CD4-positive, alpha-beta T cell treated with Interleukin-17A for 4 hours (primary cell): ENCODE data around the gene MAGEF1.

Experiments
- DNase-seq: peaks from one replicate; pipeline ENCODE4 v3.0.0-alpha.2; 2020; ENCODE audit warnings: mixed read lengths

Gene MAGEF1

GRCh38 chr3:184688251-184688881, 23.5 kb downstream of the MAGEF1 start:
- DNase-seq, result no peak

DNA sequence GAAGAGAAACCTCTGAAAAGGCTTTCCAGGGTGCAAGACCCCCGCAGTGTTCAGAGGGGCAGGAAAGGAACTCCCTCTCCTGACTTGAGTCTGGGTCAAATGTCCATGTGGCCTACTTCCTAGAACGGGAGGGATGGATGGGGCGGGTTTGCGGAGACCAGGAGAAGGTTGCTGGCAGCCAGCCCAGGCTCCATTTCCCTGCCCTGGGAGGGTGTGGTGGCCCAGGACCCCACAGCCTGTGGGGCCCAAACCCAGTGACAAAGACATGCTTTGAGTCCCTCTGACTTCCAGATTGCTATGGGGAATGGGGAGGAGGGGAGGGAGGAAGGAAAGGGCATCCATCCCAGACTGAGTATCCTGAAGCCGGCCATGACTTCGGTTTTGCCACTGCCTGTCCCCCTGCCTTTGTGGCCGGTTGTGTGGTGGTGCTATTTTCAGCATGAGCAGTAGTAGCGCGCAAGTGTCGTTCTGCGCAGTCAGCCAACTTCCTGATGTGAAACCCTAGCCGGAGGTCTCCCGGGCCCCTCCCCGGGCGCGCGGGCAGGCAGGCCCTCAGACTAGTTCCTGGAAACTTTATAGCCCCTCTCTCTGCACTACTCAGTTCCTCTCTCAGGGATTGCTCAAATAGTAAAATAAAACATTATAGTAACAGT, 24.4 kb downstream of the MAGEF1 start:
- no peak for DNase-seq

- no peak for DNase-seq
These were observed 26.2 kb downstream of the MAGEF1 start for GRCh38 chr3:184685646-184686045.

GRCh38 chr3:184685055-184685454, 26.8 kb downstream of the MAGEF1 start:
- no peak for DNase-seq

GRCh38 chr3:184683900-184684560, 27.8 kb downstream of the MAGEF1 start:
- DNase-seq, result no peak

- DNase-seq, result no peak
These were observed 28.6 kb downstream of the MAGEF1 start for GRCh38 chr3:184683234-184683633.

- DNase-seq, result no peak
These were observed 29.2 kb downstream of the MAGEF1 start for GRCh38 chr3:184682671-184683070.

GRCh38 chr3:184680385-184681345, 31.2 kb downstream of the MAGEF1 start:
- no peak for DNase-seq

DNA sequence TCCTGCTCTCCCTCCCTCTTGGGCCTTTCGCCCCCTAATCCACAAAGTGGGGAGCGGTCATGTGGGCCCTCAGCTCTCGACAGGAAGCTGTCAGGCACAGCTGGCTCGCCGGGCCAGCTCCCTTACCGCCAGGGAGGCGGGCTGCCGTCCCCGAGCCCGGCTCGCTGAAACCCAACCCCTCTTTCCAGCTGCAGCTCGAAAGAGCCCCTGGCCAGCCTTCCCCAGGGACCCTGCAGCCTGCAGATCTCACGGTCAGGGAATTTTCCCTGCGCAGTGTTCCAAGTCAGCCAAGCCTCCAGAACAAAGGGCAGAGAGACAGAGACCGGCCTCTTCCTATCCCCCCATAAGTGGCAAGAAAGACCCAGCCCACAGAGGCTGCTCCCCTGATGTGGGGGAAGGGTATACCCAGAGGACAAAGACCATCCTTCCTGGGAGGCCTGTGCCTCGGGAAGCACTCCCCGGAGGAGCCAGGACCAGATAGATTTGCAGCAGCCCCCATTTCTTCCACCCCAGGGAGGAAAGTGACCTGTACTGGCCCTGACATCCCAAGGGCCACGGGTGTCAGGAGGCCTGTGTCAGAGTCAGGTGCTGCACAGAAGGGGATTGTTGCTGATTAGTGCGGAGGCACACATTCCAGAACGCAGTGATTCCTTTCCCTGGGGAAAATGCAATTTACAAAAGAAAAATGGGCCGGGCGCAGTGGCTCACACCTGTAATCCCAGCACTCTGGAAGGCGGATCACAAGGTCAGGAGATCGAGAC, 32.6 kb downstream of the MAGEF1 start:
- no peak for DNase-seq

GRCh38 chr3:184678317-184679055, 33.4 kb downstream of the MAGEF1 start:
- DNase-seq, result no peak

DNA sequence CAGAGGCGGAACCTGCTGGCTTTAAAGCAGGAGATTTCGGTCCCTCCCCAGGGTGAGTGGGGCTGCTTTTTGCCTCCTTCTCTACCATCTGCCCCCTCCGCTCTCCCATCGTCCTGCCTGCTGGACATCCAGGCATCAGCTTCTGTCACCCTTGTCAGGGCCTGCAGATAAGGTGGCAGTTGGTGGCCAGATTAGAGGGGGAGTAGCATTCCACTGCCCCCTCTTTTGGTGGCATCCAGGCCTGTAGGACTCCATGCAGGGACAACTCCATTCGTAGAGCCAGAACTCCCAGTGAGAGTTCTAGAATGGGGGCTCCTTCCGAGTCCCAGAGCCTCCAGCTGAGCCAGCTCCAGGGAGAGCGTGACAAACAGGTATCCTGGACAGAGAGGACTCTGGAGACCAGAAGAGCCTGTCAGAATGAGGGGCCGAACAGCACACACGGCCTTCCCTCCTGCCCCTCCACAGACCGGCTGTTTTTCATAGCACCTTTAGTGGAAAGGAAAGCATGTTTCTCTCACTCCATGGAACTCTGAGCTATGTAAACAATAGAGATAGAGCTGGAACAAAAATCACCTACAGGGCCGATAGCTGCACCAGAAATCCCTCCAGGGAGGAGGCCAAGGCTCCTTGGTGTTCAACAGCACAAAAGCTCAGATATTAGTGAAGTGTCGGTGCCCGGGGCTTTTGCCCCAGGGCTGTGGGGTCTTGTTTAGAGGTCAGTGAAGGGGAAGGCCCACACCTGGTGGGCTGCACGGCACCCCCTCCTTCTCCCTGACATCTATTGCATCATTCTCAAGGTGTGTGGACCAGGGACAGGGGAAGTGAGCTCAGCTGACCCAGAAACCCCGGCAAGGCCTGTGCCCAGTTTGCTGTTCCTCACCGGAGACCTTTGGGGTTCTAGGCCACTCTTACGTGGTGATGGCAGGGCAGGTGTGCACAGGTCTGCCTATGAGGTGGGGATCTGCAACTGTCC, 34.2 kb downstream of the MAGEF1 start:
- DNase-seq, result no peak

- DNase-seq, result no peak
These were observed 34.9 kb downstream of the MAGEF1 start for GRCh38 chr3:184676927-184677326.

GRCh38 chr3:184674626-184675025, 37.2 kb downstream of the MAGEF1 start:
- DNase-seq, result no peak

GRCh38 chr3:184672977-184673870, 38.6 kb downstream of the MAGEF1 start:
- no peak for DNase-seq

DNA sequence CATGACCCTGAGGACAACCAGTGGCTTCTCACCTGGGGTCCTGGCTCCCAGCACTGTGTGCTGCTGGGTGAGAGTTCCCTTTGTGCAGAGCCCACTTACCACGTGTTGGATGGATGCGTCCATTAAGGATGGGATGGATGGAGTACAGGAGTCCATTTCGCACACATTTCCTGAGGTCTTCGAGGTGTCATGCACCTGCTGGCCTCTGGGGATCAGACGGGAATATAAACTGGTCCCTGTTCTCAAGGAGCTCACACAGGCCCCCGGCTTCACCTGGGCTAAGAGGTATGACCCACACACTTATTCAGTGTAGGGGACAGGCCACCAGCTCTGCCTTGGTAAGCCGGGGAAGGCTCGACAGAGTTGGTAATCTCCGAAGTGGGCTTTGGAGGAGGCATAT, 39.5 kb downstream of the MAGEF1 start:
- no peak for DNase-seq

DNA sequence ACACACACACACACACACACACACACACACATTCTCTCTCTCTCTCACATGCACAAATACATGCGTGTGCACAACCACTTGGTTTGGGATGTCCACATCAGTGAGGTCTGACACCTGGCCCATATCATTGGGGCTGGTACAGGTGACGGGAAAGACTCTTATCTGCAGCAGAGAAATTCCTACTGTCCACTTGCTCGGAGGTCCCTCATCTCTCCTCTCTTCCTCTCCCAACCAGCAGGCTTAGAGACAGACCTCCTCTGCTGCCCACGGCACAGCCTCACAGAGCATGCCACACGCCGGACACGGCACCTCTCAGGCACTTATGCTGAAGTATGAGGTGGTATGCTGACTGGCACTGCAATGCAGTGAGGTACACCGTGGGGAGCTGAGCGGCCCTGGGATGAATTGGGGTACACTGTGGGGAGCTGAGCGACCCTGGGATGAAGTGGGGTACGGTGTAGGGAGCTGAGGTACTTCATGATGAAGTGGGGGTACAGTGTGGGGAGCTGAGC, 41.7 kb downstream of the MAGEF1 start:
- no peak for DNase-seq

GRCh38 chr3:184669578-184669977, 42.3 kb downstream of the MAGEF1 start:
- no peak for DNase-seq

GRCh38 chr3:184666442-184666841, 45.4 kb downstream of the MAGEF1 start:
- DNase-seq, result no peak

GRCh38 chr3:184665101-184665500, 46.8 kb downstream of the MAGEF1 start:
- DNase-seq, result no peak
